SK-N-SH treated with all-trans-retinoic acid at 6 μM for 48 hours (cell line): ENCODE data around the gene CHST7.
"Not testable (repeated sequence)": the region's sequence is repeated elsewhere in the genome, so short reads cannot be mapped to it uniquely, and the experiment has no call there.

Source experiments
- ATAC-seq: fragments of 200-7000 bp; cut with Tn5 transposase; 3 replicates; pipeline ENCODE4 v1.9.1; 2020; ENCODE audit warnings: mild to moderate bottlenecking, moderate library complexity
- ARNTL ChIP-seq: fragments of 450-650 bp; formaldehyde crosslinking; IDR thresholded peaks from 2 replicates; pipeline ENCODE4 v1.5.0; 2020; ENCODE audit warnings: low read depth, mild to moderate bottlenecking, moderate library complexity, borderline replicate concordance
- BACH2 ChIP-seq: fragments of 250-450 bp; sonication (Bioruptor Pico); IDR thresholded peaks from 2 replicates; pipeline ENCODE4 v1.9.0; 2021; ENCODE audit warnings: mild to moderate bottlenecking, borderline replicate concordance
- ESRRG ChIP-seq: fragments of 250-450 bp; sonication (Bioruptor Pico); IDR thresholded peaks from 2 replicates; pipeline ENCODE4 v1.6.1; 2021; ENCODE audit warnings: mild to moderate bottlenecking
- GLIS3 ChIP-seq: fragments of 250-450 bp; sonication (Bioruptor Pico); IDR thresholded peaks from 2 replicates; pipeline ENCODE4 v1.5.0; 2020; ENCODE audit warnings: mild to moderate bottlenecking, moderate library complexity
- ISL1 ChIP-seq: fragments of 250-450 bp; sonication (Bioruptor Pico); IDR thresholded peaks from 2 replicates; pipeline ENCODE4 v2.1.2; 2022; ENCODE audit warnings: mild to moderate bottlenecking, moderate library complexity
- OSR1 ChIP-seq: fragments of 250-450 bp; sonication (Bioruptor Pico); IDR thresholded peaks from 2 replicates; pipeline ENCODE4 v1.8.0; 2022; ENCODE audit warnings: moderate library complexity, mild to moderate bottlenecking, inconsistent platforms
- PPARA ChIP-seq: fragments of 250-450 bp; sonication (Bioruptor Pico); IDR thresholded peaks from 2 replicates; pipeline ENCODE4 v1.5.0; 2020; ENCODE audit warnings: mild to moderate bottlenecking, borderline replicate concordance
- RARB ChIP-seq: fragments of 250-450 bp; sonication (Bioruptor Pico); IDR thresholded peaks from 2 replicates; pipeline ENCODE4 v1.8.0; 2021; ENCODE audit warnings: mild to moderate bottlenecking, moderate library complexity
- SNAI2 ChIP-seq: fragments of 250-450 bp; sonication (Bioruptor Pico); IDR thresholded peaks from 2 replicates; pipeline ENCODE4 v1.5.0; 2020; ENCODE audit warnings: mild to moderate bottlenecking, moderate library complexity
- TCF4 ChIP-seq: fragments of 250-450 bp; sonication (Bioruptor Pico); IDR thresholded peaks from 2 replicates; pipeline ENCODE4 v1.8.0; 2021; ENCODE audit warnings: mild to moderate bottlenecking, moderate library complexity, borderline replicate concordance
- TOX ChIP-seq: fragments of 250-450 bp; sonication (Bioruptor Pico); IDR thresholded peaks from 2 replicates; pipeline ENCODE4 v1.8.0; 2021; ENCODE audit warnings: mild to moderate bottlenecking, moderate library complexity, borderline replicate concordance
- ZFP3 ChIP-seq: fragments of 250-450 bp; sonication (Bioruptor Pico); IDR thresholded peaks from 2 replicates; pipeline ENCODE4 v1.5.0; 2020; ENCODE audit warnings: mild to moderate bottlenecking, moderate library complexity
- ZFP30 ChIP-seq: fragments of 450-650 bp; formaldehyde crosslinking; IDR thresholded peaks from 2 replicates; pipeline ENCODE4 v1.5.0; 2022; ENCODE audit warnings: mild to moderate bottlenecking, moderate library complexity
- ZNF565 ChIP-seq: fragments of 450-650 bp; formaldehyde crosslinking; conservative IDR thresholded peaks from 2 replicates; pipeline ENCODE4 v1.5.0; 2020; ENCODE audit warnings: low read depth, mild to moderate bottlenecking, moderate library complexity
- ZNF70 ChIP-seq: fragments of 450-650 bp; formaldehyde crosslinking; IDR thresholded peaks from 2 replicates; pipeline ENCODE4 v1.5.0; 2020; ENCODE audit warnings: mild to moderate bottlenecking, moderate library complexity
- ZNF8 ChIP-seq: fragments of 450-650 bp; formaldehyde crosslinking; IDR thresholded peaks from 2 replicates; pipeline ENCODE4 v1.5.0; 2020; ENCODE audit warnings: mild to moderate bottlenecking, moderate library complexity
- TF ChIP-seq, protein P1 (sequence below): fragments of 250-450 bp; sonication (Bioruptor Pico); IDR thresholded peaks from 2 replicates; pipeline ENCODE4 v1.8.0; 2020; ENCODE audit warnings: mild to moderate bottlenecking, moderate library complexity, borderline replicate concordance
- TF ChIP-seq, protein P2 (sequence below): fragments of 250-450 bp; sonication (Bioruptor Pico); IDR thresholded peaks from 2 replicates; pipeline ENCODE4 v1.5.1; 2020; ENCODE audit warnings: low read depth, mild to moderate bottlenecking, moderate library complexity
- TF ChIP-seq, protein P3 (sequence below): fragments of 250-450 bp; sonication (Bioruptor Pico); IDR thresholded peaks from 2 replicates; pipeline ENCODE4 v1.5.0; 2020; ENCODE audit warnings: mild to moderate bottlenecking, moderate library complexity
- TF ChIP-seq, protein P4 (sequence below): fragments of 250-450 bp; sonication (Bioruptor Pico); IDR thresholded peaks from 2 replicates; pipeline ENCODE4 v1.8.0; 2021; ENCODE audit warnings: low read depth, mild to moderate bottlenecking, moderate library complexity, borderline replicate concordance
- TF ChIP-seq, protein P5 (sequence below): fragments of 250-450 bp; sonication (Bioruptor Pico); IDR thresholded peaks from 2 replicates; pipeline ENCODE4 v1.5.1; 2021; ENCODE audit warnings: mild to moderate bottlenecking, moderate library complexity

Gene CHST7

DNA sequence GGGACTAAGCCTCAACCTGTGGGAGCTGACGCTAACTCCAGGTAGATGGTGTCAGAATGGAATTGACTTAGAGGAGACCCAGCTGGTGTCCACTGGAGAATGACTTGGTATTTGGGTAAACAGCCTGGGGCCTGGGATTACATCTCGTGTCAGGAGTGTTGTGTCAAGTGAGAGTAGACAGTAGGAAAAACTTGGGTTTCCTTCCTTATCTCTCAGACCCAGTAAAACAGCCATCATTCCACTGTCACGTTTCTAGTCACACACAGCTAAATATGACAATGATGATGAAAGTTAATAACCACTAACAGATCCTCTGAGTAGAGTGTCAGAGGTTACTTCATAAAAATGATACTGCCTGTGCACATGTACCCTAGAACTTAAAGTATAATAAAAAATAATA, 42.1 kb upstream of the CHST7 start (continued):
- TF ChIP-seq, protein P1, sequence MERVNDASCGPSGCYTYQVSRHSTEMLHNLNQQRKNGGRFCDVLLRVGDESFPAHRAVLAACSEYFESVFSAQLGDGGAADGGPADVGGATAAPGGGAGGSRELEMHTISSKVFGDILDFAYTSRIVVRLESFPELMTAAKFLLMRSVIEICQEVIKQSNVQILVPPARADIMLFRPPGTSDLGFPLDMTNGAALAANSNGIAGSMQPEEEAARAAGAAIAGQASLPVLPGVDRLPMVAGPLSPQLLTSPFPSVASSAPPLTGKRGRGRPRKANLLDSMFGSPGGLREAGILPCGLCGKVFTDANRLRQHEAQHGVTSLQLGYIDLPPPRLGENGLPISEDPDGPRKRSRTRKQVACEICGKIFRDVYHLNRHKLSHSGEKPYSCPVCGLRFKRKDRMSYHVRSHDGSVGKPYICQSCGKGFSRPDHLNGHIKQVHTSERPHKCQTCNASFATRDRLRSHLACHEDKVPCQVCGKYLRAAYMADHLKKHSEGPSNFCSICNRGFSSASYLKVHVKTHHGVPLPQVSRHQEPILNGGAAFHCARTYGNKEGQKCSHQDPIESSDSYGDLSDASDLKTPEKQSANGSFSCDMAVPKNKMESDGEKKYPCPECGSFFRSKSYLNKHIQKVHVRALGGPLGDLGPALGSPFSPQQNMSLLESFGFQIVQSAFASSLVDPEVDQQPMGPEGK (CRISPR knock-in tag), result no peak
- TF ChIP-seq ISL1 (no peak), ZFP3 (CRISPR knock-in tag) (no peak), GLIS3 (CRISPR knock-in tag) (no peak), RARB (CRISPR knock-in tag) (no peak)
- TF ChIP-seq, protein P2, sequence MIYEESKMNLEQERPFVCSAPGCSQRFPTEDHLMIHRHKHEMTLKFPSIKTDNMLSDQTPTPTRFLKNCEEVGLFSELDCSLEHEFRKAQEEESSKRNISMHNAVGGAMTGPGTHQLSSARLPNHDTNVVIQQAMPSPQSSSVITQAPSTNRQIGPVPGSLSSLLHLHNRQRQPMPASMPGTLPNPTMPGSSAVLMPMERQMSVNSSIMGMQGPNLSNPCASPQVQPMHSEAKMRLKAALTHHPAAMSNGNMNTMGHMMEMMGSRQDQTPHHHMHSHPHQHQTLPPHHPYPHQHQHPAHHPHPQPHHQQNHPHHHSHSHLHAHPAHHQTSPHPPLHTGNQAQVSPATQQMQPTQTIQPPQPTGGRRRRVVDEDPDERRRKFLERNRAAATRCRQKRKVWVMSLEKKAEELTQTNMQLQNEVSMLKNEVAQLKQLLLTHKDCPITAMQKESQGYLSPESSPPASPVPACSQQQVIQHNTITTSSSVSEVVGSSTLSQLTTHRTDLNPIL, result no peak
- TF ChIP-seq, protein P3, sequence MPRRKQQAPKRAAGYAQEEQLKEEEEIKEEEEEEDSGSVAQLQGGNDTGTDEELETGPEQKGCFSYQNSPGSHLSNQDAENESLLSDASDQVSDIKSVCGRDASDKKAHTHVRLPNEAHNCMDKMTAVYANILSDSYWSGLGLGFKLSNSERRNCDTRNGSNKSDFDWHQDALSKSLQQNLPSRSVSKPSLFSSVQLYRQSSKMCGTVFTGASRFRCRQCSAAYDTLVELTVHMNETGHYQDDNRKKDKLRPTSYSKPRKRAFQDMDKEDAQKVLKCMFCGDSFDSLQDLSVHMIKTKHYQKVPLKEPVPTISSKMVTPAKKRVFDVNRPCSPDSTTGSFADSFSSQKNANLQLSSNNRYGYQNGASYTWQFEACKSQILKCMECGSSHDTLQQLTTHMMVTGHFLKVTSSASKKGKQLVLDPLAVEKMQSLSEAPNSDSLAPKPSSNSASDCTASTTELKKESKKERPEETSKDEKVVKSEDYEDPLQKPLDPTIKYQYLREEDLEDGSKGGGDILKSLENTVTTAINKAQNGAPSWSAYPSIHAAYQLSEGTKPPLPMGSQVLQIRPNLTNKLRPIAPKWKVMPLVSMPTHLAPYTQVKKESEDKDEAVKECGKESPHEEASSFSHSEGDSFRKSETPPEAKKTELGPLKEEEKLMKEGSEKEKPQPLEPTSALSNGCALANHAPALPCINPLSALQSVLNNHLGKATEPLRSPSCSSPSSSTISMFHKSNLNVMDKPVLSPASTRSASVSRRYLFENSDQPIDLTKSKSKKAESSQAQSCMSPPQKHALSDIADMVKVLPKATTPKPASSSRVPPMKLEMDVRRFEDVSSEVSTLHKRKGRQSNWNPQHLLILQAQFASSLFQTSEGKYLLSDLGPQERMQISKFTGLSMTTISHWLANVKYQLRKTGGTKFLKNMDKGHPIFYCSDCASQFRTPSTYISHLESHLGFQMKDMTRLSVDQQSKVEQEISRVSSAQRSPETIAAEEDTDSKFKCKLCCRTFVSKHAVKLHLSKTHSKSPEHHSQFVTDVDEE (CRISPR knock-in tag), result no peak

DNA sequence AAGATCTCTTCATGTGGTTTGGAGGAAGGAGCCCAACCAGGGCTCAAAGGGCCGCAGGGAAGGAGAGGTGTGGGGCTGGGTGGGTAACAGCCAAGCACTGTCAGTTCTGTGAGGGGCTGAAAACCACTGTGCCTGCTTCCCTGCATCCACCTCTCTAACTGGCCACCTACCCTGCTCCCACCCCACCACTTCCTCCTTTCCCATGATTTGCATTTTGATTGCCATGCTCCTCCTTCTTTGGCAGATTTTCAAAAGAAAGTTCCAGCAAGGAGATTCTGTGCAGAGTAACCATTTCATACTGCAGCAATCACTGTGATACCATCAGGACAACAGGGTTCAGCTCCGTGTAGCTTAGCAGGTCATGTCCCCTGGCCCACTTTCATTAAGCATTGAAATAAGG, 30.1 kb upstream of the CHST7 start:
- TF ChIP-seq, protein P2, result no peak
- TF ChIP-seq PPARA (CRISPR knock-in tag) (no peak), BACH2 (no peak), ZFP30 (CRISPR knock-in tag) (no peak), ARNTL (no peak), OSR1 (CRISPR knock-in tag) (no peak), TOX (CRISPR knock-in tag) (no peak), ESRRG (no peak), ZNF8 (no peak), SNAI2 (CRISPR knock-in tag) (no peak), TCF4 (CRISPR knock-in tag) (no peak), ZFP3 (CRISPR knock-in tag) (no peak), GLIS3 (CRISPR knock-in tag) (no peak), ZNF70 (no peak), ZNF565 (CRISPR knock-in tag) (no peak), RARB (CRISPR knock-in tag) (no peak)
- TF ChIP-seq, protein P4, sequence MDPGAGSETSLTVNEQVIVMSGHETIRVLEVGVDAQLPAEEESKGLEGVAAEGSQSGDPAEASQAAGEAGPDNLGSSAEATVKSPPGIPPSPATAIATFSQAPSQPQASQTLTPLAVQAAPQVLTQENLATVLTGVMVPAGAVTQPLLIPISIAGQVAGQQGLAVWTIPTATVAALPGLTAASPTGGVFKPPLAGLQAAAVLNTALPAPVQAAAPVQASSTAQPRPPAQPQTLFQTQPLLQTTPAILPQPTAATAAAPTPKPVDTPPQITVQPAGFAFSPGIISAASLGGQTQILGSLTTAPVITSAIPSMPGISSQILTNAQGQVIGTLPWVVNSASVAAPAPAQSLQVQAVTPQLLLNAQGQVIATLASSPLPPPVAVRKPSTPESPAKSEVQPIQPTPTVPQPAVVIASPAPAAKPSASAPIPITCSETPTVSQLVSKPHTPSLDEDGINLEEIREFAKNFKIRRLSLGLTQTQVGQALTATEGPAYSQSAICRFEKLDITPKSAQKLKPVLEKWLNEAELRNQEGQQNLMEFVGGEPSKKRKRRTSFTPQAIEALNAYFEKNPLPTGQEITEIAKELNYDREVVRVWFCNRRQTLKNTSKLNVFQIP (CRISPR knock-in tag), result no peak
- TF ChIP-seq, protein P5, sequence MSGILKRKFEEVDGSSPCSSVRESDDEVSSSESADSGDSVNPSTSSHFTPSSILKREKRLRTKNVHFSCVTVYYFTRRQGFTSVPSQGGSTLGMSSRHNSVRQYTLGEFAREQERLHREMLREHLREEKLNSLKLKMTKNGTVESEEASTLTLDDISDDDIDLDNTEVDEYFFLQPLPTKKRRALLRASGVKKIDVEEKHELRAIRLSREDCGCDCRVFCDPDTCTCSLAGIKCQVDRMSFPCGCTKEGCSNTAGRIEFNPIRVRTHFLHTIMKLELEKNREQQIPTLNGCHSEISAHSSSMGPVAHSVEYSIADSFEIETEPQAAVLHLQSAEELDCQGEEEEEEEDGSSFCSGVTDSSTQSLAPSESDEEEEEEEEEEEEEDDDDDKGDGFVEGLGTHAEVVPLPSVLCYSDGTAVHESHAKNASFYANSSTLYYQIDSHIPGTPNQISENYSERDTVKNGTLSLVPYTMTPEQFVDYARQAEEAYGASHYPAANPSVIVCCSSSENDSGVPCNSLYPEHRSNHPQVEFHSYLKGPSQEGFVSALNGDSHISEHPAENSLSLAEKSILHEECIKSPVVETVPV, result no peak
- TF ChIP-seq, protein P1 (CRISPR knock-in tag), result no peak
- TF ChIP-seq, protein P3 (CRISPR knock-in tag), result no peak
- ATAC-seq, result no peak

DNA sequence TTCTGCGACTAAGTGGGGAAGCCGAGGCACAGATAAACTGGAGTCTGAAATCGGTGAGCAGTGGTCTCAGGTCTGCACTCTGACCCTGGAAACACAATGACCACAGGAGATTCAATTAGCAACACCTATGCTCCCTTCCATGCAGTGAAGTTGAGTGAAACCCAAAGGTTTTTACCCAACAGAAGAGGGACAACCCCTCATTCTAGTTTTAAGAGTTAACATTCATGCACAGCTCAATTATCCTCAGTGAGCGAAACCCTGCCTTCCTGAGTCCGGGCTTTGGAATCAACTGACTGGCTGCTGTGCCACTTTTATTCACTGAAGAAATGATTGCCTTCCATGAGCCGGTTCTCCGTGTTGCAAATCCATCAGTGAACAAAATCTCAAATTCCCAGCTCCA, 29.0 kb upstream of the CHST7 start:
- not testable (repeated sequence) for ATAC-seq
